Spleen (tissue), 11 donors: ENCODE data around the gene EPB41L4B. TPM values are rescaled to one million over a fixed set of nuclear protein-coding genes. Genes with fewer than 3 reads are reported as not detected.
"Not testable (repeated sequence)": the region's sequence is repeated elsewhere in the genome, so short reads cannot be mapped to it uniquely, and the experiment has no call there.

ENCODE experiments used
- DNase-seq: peaks from one replicate; pipeline ENCODE4 v3.0.0-alpha.2; 2020
- H3K27ac ChIP-seq, 8 donors: fragments of 200-600 bp; sonication (generic) in 7 of 8; 1 replicate in 4 of 8; 2 replicates in 4 of 8; pipeline versions ENCODE4 v1.5.0 to v1.8.0; 2016 to 2021; ENCODE audit warnings: inconsistent platforms in 4 of 8, mild to moderate bottlenecking in 4 of 8, moderate library complexity in 1 of 8
- H3K27me3 ChIP-seq, 7 donors: fragments of 200-600 bp; sonication (generic) in 6 of 7; replicated peaks in 1 of 7; 1 replicate in 4 of 7; 2 replicates in 3 of 7; pipeline versions ENCODE4 v1.5.0 to v1.8.0; 2016 to 2021; ENCODE audit warnings: inconsistent platforms in 3 of 7, mild to moderate bottlenecking in 1 of 7
- H3K36me3 ChIP-seq, 6 donors: fragments of 200-600 bp; sonication (generic) in 5 of 6; 1 replicate in 4 of 6; 2 replicates in 2 of 6; pipeline versions ENCODE4 v1.5.0 to v1.8.0; 2016 to 2021; ENCODE audit warnings: inconsistent platforms in 2 of 6
- H3K4me1 ChIP-seq, 6 donors: fragments of 200-600 bp; sonication (generic) in 5 of 6; 1 replicate in 3 of 6; 2 replicates in 3 of 6; pipeline versions ENCODE4 v1.5.0 to v1.8.0; 2016 to 2021; ENCODE audit warnings: inconsistent platforms in 3 of 6
- H3K4me3 ChIP-seq, 8 donors: fragments of 200-600 bp; sonication (generic) in 7 of 8; 1 replicate in 4 of 8; 2 replicates in 4 of 8; pipeline versions ENCODE4 v1.5.0 to v1.8.0; 2016 to 2021; ENCODE audit warnings: inconsistent platforms in 4 of 8, mild to moderate bottlenecking in 4 of 8, moderate library complexity in 2 of 8
- H3K9me3 ChIP-seq, 8 donors: fragments of 200-600 bp; sonication (generic) in 7 of 8; 1 replicate in 4 of 8; 2 replicates in 4 of 8; pipeline versions ENCODE4 v1.5.0 to v1.8.0; 2016 to 2021; ENCODE audit warnings: inconsistent platforms in 4 of 8
- POLR2A ChIP-seq, 3 donors: fragments of 450-650 bp; IDR thresholded peaks; one replicate each; pipeline ENCODE4 v1.5.1; 2017; ENCODE audit warnings: antibody characterized with exemption in 3 of 3, mild to moderate bottlenecking in 1 of 3
- POLR2AphosphoS5 ChIP-seq, 3 donors: sonication (generic); formaldehyde crosslinking; IDR thresholded peaks; one replicate each; pipeline ENCODE4 v1.5.1; 2017; ENCODE audit warnings: antibody characterized with exemption in 3 of 3
- WGBS, 5 donors: extraction: QIAGEN DNeasy Blood & Tissue Kit in 3 of 5; methylation state at CpG; one replicate each; pipeline versions ENCODE4 v1.1.5 to v1.1.7; 2013 to 2018; 5-methylcytosine and 5-hydroxymethylcytosine counted together
- intact Hi-C: fragments of 100-400 bp; cut with DNase I; formaldehyde crosslinking; loops from one replicate; pipeline ENCODE4 v1.15.0; 2023; ENCODE audit warnings: low total_unique reads
- polyA plus RNA-seq, 3 donors: library from polyadenylated mRNA; stranded (reverse); fragments of 200-250 nt; gene quantifications; one replicate each; pipeline ENCODE4 v1.2.1, GENCODE V29; 2013
- total RNA-seq, 7 donors: library from RNA; depleted of rRNA in 3 of 7; stranded (reverse); fragments of >200 nt in 3 of 7; fragmentation: NEBNext Ultra II Directional in 4 of 7; extraction: Animal tissue kit (Norgen Biotek cat#: 25700) in 4 of 7; gene quantifications; one replicate each; pipeline versions ENCODE4 v1.1.0 to v1.2.1, GENCODE V29; 2016 to 2021
- TF ChIP-seq, protein P1 (sequence below), 11 experiments: fragments of 200-600 bp in 7 of 11; fragments of 450-650 bp in 4 of 11; sonication (generic) in 4 of 11; IDR thresholded peaks in 8 of 11; conservative IDR thresholded peaks in 3 of 11; 1 replicate in 7 of 11; 2 replicates in 4 of 11; pipeline versions ENCODE4 v1.4.0 to v1.8.0; 2016 to 2021; ENCODE audit warnings: antibody characterized with exemption in 11 of 11, inconsistent platforms in 4 of 11, mild to moderate bottlenecking in 1 of 11
- donor health status: healthy with polysubstance abuse.
- donor health status: DM: no; HTN: no; CAD: no; lungs with moderate emphysema.
- donor health status: DM: no; HTN: no; CAD: no.
- donor health status: Bipolar disorder and iron deficiency.
- donor health status: healthy.
- donor health status: DM: no; HTN: no; CAD: no.
- donor health status: DM: yes; HTN: yes; CAD: no.

The EPB41L4B gene
- total and polyA plus RNA-seq, 10 donors = 0.02 to 0.43 (median 0.18) TPM; not detected in 3

- H3K9me3 ChIP-seq = no peaks in the 10 kb centered on the region
- no peak overlapping the region for H3K27ac ChIP-seq
- H3K4me1 ChIP-seq = no peaks in the 10 kb centered on the region
- H3K4me3 ChIP-seq = no peak overlapping the region
- intact Hi-C loops = no loop called here
- no peak for DNase-seq
- H3K27me3 ChIP-seq = peaks cover 0 to 21% (median 0%) of the 10 kb centered on the region in 7 donors
- no peaks in the 10 kb centered on the region for H3K36me3 ChIP-seq
- TF ChIP-seq, protein P1, sequence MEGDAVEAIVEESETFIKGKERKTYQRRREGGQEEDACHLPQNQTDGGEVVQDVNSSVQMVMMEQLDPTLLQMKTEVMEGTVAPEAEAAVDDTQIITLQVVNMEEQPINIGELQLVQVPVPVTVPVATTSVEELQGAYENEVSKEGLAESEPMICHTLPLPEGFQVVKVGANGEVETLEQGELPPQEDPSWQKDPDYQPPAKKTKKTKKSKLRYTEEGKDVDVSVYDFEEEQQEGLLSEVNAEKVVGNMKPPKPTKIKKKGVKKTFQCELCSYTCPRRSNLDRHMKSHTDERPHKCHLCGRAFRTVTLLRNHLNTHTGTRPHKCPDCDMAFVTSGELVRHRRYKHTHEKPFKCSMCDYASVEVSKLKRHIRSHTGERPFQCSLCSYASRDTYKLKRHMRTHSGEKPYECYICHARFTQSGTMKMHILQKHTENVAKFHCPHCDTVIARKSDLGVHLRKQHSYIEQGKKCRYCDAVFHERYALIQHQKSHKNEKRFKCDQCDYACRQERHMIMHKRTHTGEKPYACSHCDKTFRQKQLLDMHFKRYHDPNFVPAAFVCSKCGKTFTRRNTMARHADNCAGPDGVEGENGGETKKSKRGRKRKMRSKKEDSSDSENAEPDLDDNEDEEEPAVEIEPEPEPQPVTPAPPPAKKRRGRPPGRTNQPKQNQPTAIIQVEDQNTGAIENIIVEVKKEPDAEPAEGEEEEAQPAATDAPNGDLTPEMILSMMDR (IDR thresholded peaks at IDR 0.05 in 8 of 11, conservative IDR thresholded peaks at IDR 0.05 in 3 of 11) = no peak
- TF ChIP-seq POLR2A (IDR thresholded peaks at IDR 0.05) (no peak), POLR2AphosphoS5 (IDR thresholded peaks at IDR 0.05) (no peak)
These were observed 92.7 kb downstream of the EPB41L4B start for GRCh38 chr9:109228093-109228642.

DNA sequence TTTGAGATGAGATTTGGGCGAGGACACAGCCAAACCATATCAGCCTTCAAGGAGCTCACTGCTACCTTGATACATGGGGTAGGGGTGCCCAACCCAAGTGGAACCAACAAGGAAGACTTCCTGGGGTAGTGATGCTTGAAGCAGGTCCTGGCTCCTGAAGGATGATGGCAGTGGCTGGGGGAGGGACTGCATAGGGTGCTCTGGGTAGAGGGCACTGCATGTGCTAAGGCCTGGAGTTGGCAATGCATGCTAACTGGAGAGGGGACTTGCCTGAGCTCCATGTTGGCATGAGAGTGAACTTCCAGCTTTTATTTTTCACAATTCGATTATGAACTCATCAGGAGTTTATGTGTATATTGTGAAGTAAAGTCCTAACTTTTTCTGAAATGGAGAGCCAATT is 95.2 kb downstream of the EPB41L4B start:
- no peak overlapping the region for H3K4me3 ChIP-seq
- no peak overlapping the region for H3K27ac ChIP-seq
- peaks cover 0 to 8% (median 0%) of the 10 kb centered on the region in 7 donors for H3K27me3 ChIP-seq
- DNase-seq = no peak
- intact Hi-C loops = no loop called here
- H3K36me3 ChIP-seq = no peaks in the 10 kb centered on the region
- TF ChIP-seq, protein P1 (IDR thresholded peaks at IDR 0.05 in 8 of 11, conservative IDR thresholded peaks at IDR 0.05 in 3 of 11) = no peak
- no peak for TF ChIP-seq POLR2A (IDR thresholded peaks at IDR 0.05)
- 45 to 80% (median 69%) methylated on average over 2 of the region's 2 CpGs for WGBS, 5 donors
- no peaks in the 10 kb centered on the region for H3K9me3 ChIP-seq
- H3K4me1 ChIP-seq = no peaks in the 10 kb centered on the region

- no peaks in the 10 kb centered on the region for H3K9me3 ChIP-seq
- H3K4me3 ChIP-seq = no peak overlapping the region
- H3K27me3 ChIP-seq = peaks cover 0 to 14% (median 0%) of the 10 kb centered on the region in 7 donors
- no peak for DNase-seq
- WGBS, 5 donors = 73 to 84% (median 84%) methylated on average over 3 of the region's 3 CpGs
- H3K27ac ChIP-seq = no peak overlapping the region
- TF ChIP-seq POLR2AphosphoS5 (IDR thresholded peaks at IDR 0.05) = no peak
- no peak for TF ChIP-seq POLR2A (IDR thresholded peaks at IDR 0.05)
- TF ChIP-seq, protein P1 (IDR thresholded peaks at IDR 0.05 in 8 of 11, conservative IDR thresholded peaks at IDR 0.05 in 3 of 11) = no peak
- intact Hi-C loops = no loop called here
- no peaks in the 10 kb centered on the region for H3K36me3 ChIP-seq
- no peaks in the 10 kb centered on the region for H3K4me1 ChIP-seq
These were observed 96.1 kb downstream of the EPB41L4B start for GRCh38 chr9:109224751-109225150.

DNA sequence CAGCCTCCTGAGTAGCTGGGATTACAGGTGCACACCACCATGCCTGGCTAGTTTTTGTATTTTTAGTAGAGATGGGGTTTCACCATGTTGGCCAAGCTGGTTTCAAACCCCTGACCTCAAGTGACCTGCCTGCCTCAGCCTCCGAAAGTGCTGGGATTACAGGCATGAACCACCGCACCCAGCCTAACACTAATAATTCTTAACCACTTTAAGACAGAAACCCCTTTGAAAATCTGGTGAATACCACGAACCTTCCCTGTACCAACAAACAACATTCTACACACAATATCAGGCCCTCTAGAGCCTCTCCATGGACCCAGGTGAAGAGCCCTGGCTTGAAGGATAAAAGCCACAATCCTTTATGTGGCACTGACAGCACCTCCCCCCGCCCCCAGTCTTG is 102.6 kb downstream of the EPB41L4B start:
- 79 to 89% (median 81%) methylated on average over 4 of the region's 4 CpGs for WGBS, 5 donors
- H3K9me3 ChIP-seq, H3K4me3 ChIP-seq, H3K4me1 ChIP-seq, intact Hi-C loops, H3K27ac ChIP-seq, DNase-seq, H3K36me3 ChIP-seq: not testable (repeated sequence)
- peaks cover 0 to 20% (median 0%) of the 10 kb centered on the region in 7 donors for H3K27me3 ChIP-seq

GRCh38 chr9:109214414-109214813 is 106.4 kb downstream of the EPB41L4B start:
- DNase-seq = no peak
- Histone ChIP-seq H3K4me3 (no peak overlapping the region), H3K27ac (no peak overlapping the region), H3K36me3 (no peaks in the 10 kb centered on the region), H3K4me1 (peaks cover 0 to 9% (median 2%) of the 10 kb centered on the region in 6 donors), H3K27me3 (peaks cover 0 to 11% (median 0%) of the 10 kb centered on the region in 7 donors), H3K9me3 (no peaks in the 10 kb centered on the region)
- WGBS, 5 donors = 86 to 96% (median 90%) methylated on average over 6 of the region's 6 CpGs
- no peak for TF ChIP-seq POLR2A (IDR thresholded peaks at IDR 0.05)
- TF ChIP-seq POLR2AphosphoS5 (IDR thresholded peaks at IDR 0.05) = no peak
- TF ChIP-seq, protein P1 (IDR thresholded peaks at IDR 0.05 in 8 of 11, conservative IDR thresholded peaks at IDR 0.05 in 3 of 11) = no peak
- intact Hi-C loops = no loop called here
